Esophagus muscularis mucosa (tissue), 3 donors: ENCODE data around the gene TMX3.

Experiments
- CTCF ChIP-seq, 3 experiments: fragments of 200-600 bp in 2 of 3; fragments of 450-650 bp in 1 of 3; sonication (generic) in 2 of 3; IDR thresholded peaks; one replicate each; pipeline ENCODE4 v1.5.1; 2017 to 2019; ENCODE audit warnings: antibody characterized with exemption in 3 of 3, mild to moderate bottlenecking in 2 of 3, moderate library complexity in 1 of 3
- EP300 ChIP-seq: sonication (generic); formaldehyde crosslinking; IDR thresholded peaks from one replicate; pipeline ENCODE4 v1.6.1; 2017; ENCODE audit warnings: antibody characterized with exemption

- TF ChIP-seq CTCF (IDR thresholded peaks at IDR 0.05): no peak
- no peak for TF ChIP-seq EP300
Observed at GRCh38 chr18:68733707-68734106, 18.8 kb upstream of the TMX3 start.
